GM12865 (cell line): ENCODE data around the gene NUDT3.

Experiments used
- DNase-seq: peaks from one replicate; pipeline ENCODE4 v3.0.0; 2010; ENCODE audit warnings: low read depth
- H3K4me3 ChIP-seq: 2 replicates; pipeline ENCODE4 v1.5.1; 2011; ENCODE audit warnings: mild to moderate bottlenecking, low read depth, low read length, control low read depth
- CTCF ChIP-seq: IDR thresholded peaks from 2 replicates; pipeline ENCODE4 v1.5.1; 2011; ENCODE audit warnings: low read length, control low read depth, low read depth, inconsistent platforms; ENCODE audit not compliant: insufficient read depth; ENCODE audit errors: missing control alignments

Gene NUDT3

DNA sequence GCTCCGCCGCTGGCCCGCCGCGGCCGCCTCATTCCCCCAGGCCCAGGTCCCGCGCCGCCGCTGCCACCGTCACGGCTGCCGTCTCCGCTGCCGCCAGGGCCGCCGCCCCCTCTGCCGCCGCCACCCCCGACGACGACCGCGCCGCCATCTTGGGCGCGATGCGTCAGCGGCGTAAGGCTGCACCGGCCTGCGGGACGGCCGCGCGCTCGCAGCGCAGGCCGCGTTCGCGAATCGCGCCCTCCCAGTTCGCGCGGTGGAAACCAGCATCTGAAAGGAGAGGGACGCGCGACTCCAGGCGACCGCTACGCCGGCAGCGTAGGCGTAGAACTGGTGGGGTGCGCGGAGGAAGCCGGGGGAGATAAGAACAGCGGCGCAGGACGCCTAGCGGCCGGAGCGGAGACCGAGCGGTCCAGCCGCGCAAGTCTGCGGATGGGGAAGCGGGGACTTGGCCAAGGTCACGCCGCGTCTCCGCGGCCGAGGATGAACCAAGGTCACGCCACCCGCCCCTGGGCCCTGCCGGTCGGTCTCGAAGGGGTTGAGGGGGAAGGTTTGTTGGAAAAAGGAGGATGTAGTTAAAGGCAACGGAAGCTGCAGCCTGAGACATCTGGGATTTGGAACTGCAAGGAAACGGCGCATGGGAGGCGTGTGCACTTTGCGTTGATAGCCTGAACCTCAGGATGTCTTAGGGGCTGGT is at the start of gene NUDT3:
TSS of gene NUDT3 (minus strand) at position 173 of the 694 bp plus-strand sequence. CDS start 307 bp downstream, outside the sequence.
- peak; percentile 96 for DNase-seq
- H3K4me3 ChIP-seq = peak within 1 kb of the TSS; percentile 91
- peak; percentile 85 for TF ChIP-seq CTCF

DNA sequence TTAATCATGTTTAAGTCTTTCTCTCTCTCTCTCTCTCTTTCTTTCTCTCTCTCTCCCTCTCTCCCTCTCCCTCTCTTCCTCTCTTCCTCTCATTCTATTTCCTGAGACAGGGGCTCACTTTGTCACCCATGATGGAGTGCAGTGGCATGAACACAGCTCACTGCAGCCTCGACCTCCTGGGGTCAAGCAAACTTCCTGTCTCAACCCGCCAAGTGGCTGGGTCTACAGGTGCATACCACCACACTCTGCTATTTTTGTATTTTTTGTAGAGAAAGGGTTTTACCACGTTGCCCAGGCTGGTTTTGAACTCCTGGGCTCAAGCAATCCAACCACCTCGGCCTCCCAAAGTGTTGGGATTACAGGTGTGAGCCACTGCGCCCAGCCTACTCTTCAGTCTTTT is 49.1 kb upstream of the NUDT3 start:
- DNase-seq = no peak
- no peak for TF ChIP-seq CTCF
- H3K4me3 ChIP-seq = no peak overlapping the region

GRCh38 chr6:34439442-34439841 is 47.0 kb upstream of the NUDT3 start:
- no peak for DNase-seq
- no peak for TF ChIP-seq CTCF
- no peak overlapping the region for H3K4me3 ChIP-seq

DNA sequence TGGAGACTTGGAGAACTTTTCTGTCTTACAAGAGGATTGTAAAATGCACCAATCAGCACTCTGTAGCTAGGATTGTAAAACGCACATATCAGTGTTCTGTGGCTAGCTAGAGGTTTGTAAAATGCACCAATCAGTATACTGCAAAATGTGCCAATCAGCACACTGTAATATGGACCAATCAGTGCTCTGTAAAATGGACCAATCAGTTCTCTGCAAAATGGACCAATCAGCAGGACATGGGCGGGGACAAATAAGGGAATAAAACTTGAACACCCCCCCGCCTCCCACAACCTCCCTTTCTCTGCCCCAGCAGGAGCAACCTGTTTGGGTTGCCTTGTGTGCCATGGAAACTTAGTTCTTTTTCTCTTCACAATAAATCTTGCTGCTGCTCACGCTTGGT is 46.2 kb upstream of the NUDT3 start:
- no peak for TF ChIP-seq CTCF
- DNase-seq = no peak
- H3K4me3 ChIP-seq = no peak overlapping the region

- H3K4me3 ChIP-seq = no peak overlapping the region
- TF ChIP-seq CTCF = no peak
- DNase-seq = no peak
Measured at GRCh38 chr6:34437644-34437970, 45.1 kb upstream of the NUDT3 start.

- no peak overlapping the region for H3K4me3 ChIP-seq
- TF ChIP-seq CTCF = no peak
- DNase-seq = no peak
Measured at GRCh38 chr6:34436803-34437643, 44.6 kb upstream of the NUDT3 start.
